Coronary artery (tissue), 2 donors: ENCODE results near the gene PEX7.
"Not testable (repeated sequence)": the region's sequence is repeated elsewhere in the genome, so short reads cannot be mapped to it uniquely, and the experiment has no call there.

Source experiments
- DNase-seq: peaks from one replicate; pipeline ENCODE4 v3.0.0-alpha.2; 2017; ENCODE audit warnings: low spot score
- H3K27ac ChIP-seq, 2 donors: fragments of 200-600 bp; sonication (generic); one replicate each; pipeline ENCODE4 v1.5.1; 2016 to 2019
- H3K4me3 ChIP-seq: fragments of 200-600 bp; sonication (generic); 2 replicates; pipeline ENCODE4 v1.5.1; 2016; ENCODE audit warnings: mild to moderate bottlenecking, moderate library complexity
- CTCF ChIP-seq: fragments of 200-600 bp; sonication (generic); IDR thresholded peaks from one replicate; pipeline ENCODE4 v1.5.1; 2019; ENCODE audit warnings: antibody characterized with exemption

Gene PEX7

DNA sequence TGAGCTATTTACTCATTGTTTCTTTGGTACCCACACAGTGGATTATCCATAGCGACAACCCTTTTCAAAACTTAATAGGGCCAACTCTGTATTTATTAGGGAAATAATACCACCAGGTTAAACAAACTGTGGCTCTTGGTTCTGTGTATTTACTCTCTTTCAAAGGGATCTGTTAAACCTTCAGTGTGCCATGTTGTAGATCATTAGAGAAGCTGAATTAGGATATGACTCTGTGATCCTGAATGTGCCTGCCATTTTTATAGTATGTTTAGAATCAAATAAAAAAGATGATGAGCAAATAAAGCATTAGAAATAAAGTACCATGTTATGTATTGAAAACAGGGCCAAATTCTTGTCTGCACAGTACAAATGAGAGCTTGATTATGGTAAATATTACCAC, 74.7 kb downstream of the PEX7 start:
- no peak for DNase-seq
- H3K27ac ChIP-seq: no peak overlapping the region
- TF ChIP-seq CTCF: no peak
- no peak overlapping the region for H3K4me3 ChIP-seq

DNA sequence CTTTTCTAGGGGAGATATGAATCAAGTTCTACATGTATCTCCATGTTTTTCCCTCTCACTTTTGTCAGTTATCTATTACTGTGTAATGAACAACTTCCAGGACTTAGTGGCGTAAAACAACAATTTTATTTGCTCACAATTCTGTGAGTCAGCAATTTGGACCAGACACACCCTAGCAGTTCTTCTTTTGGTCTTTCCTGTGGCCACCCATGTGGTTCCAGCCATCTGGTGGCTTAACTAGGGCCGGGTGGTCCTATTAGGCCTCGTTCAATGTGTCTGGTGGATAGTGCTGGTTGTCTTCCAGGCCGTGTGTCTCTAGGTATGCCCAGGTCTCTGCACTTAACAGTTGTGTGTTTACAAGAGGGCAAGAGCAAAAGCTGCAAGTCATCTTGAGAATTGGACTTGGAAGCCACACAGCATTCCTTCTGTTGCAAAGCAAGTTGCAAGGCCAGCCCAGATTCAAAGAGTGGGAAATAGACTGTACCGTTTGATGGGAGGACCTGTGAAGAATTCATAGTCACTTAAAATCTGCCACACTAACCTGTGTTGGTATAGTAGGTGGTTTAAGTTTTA, 78.9 kb downstream of the PEX7 start:
- no peak for DNase-seq
- no peak overlapping the region for H3K27ac ChIP-seq
- no peak for TF ChIP-seq CTCF

GRCh38 chr6:136904477-136904876, 82.1 kb downstream of the PEX7 start:
- not testable (repeated sequence) for DNase-seq, H3K27ac ChIP-seq, H3K4me3 ChIP-seq

More for the DNA sequence above, 78.9 kb downstream of the PEX7 start:
- H3K4me3 ChIP-seq: no peak overlapping the region

GRCh38 chr6:136914947-136915346, 92.6 kb downstream of the PEX7 start:
- Histone ChIP-seq H3K4me3 (no peak overlapping the region), H3K27ac (no peak overlapping the region)
- DNase-seq: no peak
- no peak for TF ChIP-seq CTCF

- DNase-seq: no peak
- H3K27ac ChIP-seq: no peak overlapping the region
- no peak for TF ChIP-seq CTCF
- no peak overlapping the region for H3K4me3 ChIP-seq
Measured at GRCh38 chr6:136918706-136919105, 96.3 kb downstream of the PEX7 start.

DNA sequence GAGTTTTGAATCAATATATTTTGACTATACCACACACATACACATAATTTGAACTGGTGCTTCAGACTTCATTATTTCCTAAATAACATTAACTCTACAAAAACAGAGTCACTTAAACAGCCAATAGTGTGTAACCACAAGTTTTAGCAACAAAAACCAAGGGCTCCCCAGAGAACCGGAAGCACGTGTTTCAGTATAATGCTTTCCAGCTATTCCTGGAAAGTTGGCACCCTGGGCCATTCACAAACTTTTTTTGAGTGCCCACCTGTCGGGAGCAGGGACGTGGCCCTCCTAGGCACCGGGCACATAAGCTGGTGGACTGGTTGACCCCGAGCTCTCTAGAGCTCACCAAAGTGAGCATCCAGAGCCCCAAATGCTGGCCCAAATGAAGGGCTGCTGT, 97.8 kb downstream of the PEX7 start:
- DNase-seq: no peak
- H3K27ac ChIP-seq: no peak overlapping the region
- TF ChIP-seq CTCF: no peak
- H3K4me3 ChIP-seq: peak overlapping the region; percentile 74

DNA sequence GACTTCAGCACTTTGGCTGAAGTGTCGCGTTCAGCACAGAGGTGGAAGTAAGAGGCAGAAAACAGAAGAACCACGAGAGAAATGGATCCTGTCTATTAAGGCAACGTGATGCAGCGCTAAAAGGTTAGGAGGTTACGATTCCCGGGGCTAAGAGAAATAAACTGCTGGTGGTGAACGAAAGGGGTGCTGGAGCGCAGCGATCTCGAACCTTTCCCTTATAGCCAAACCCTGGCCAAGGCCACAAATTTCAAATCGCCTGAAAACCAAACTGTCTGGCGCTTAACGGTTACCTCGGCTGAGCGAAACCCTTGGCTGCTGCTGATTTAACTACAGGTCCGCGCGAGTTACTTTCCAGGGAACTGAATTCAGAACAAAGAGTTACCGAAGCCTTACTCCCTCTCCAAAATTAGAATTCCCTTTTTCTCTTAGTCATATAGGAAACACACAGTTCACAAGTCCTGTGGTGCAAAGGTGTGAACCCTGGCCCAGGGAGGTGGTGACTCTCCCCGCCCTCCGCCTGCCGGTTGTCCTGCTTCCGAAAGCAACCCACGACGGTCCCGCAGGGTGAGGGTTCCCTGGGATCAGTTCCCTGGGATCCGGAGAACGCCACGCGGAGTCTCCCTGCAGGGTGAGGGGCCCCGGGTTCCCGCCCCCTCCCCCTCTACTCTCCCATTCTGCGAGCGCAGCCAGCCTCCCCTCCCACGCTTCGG, 98.4 kb downstream of the PEX7 start:
- peak overlapping the region; percentile 74 for H3K4me3 ChIP-seq
- TF ChIP-seq CTCF: no peak
- no peak for DNase-seq
- H3K27ac ChIP-seq: no peak overlapping the region
